ENCODE data around the gene FAM187B. TPM values are rescaled to one million over a fixed set of nuclear protein-coding genes. Genes with fewer than 3 reads are reported as not detected.

Gene FAM187B
- total and polyA plus RNA-seq, 2 donors from 2014 or later = not detected

- Histone ChIP-seq H3K9me3 (ENCODE audit: control insufficient read depth in 2 of 3, insufficient read depth in 1 of 3, low read length in 3 of 3) (no peaks in the 10 kb centered on the region), H3K27me3 (ENCODE audit: control insufficient read depth, insufficient read depth, low read length) (no peaks in the 10 kb centered on the region), H3K36me3 (ENCODE audit: control insufficient read depth in 2 of 3, insufficient read depth in 3 of 3, low read length in 3 of 3) (peaks cover 0 to 7% (median 0%) of the 10 kb centered on the region in 3 donors), H3K27ac (ENCODE audit: low read depth in 2 of 2, low read length in 2 of 2) (no peak overlapping the region), H3K4me1 (ENCODE audit: control insufficient read depth in 2 of 3, insufficient read depth in 2 of 3, low read depth in 1 of 3, low read length in 3 of 3) (peaks cover 0 to 7% (median 0%) of the 10 kb centered on the region in 3 donors), H3K4me3 (ENCODE audit: low read length in 3 of 3) (no peak overlapping the region), H3K9ac (ENCODE audit: low read length in 3 of 3) (no peak overlapping the region)
- intact Hi-C loops (cut with DNase I) = no loop called here
- TF ChIP-seq CTCF (IDR thresholded peaks at IDR 0.05; ENCODE audit: borderline replicate concordance, extremely low read depth, insufficient read depth) = no peak
- FAIRE-seq = no peak
- DNase-seq = no peak
Measured at GRCh38 chr19:35254341-35255297, 26.1 kb upstream of the FAM187B start.

GRCh38 chr19:35253316-35254286 lies 25.1 kb upstream of the FAM187B start:
- no peak overlapping the region for H3K27ac ChIP-seq (ENCODE audit: low read depth in 2 of 2, low read length in 2 of 2)
- peaks cover 0 to 7% (median 0%) of the 10 kb centered on the region in 3 donors for H3K36me3 ChIP-seq (ENCODE audit: control insufficient read depth in 2 of 3, insufficient read depth in 3 of 3, low read length in 3 of 3)
- no peak overlapping the region for H3K9ac ChIP-seq (ENCODE audit: low read length in 3 of 3)
- no peak overlapping the region for H3K4me3 ChIP-seq (ENCODE audit: low read length in 3 of 3)
- no peak for TF ChIP-seq CTCF (IDR thresholded peaks at IDR 0.05; ENCODE audit: borderline replicate concordance, extremely low read depth, insufficient read depth)
- peaks cover 0 to 7% (median 0%) of the 10 kb centered on the region in 3 donors for H3K4me1 ChIP-seq (ENCODE audit: control insufficient read depth in 2 of 3, insufficient read depth in 2 of 3, low read depth in 1 of 3, low read length in 3 of 3)
- intact Hi-C loops (cut with DNase I) = no loop called here
- H3K9me3 ChIP-seq (ENCODE audit: control insufficient read depth in 2 of 3, insufficient read depth in 1 of 3, low read length in 3 of 3) = no peaks in the 10 kb centered on the region
- H3K27me3 ChIP-seq (ENCODE audit: control insufficient read depth, insufficient read depth, low read length) = no peaks in the 10 kb centered on the region
- FAIRE-seq (no peak), DNase-seq (no peak)

GRCh38 chr19:35251456-35251855 lies 22.9 kb upstream of the FAM187B start:
- peaks cover 0 to 4% (median 0%) of the 10 kb centered on the region in 3 donors for H3K4me1 ChIP-seq (ENCODE audit: control insufficient read depth in 2 of 3, insufficient read depth in 2 of 3, low read depth in 1 of 3, low read length in 3 of 3)
- no peak for FAIRE-seq
- intact Hi-C loops (cut with DNase I) = no loop called here
- no peak for TF ChIP-seq CTCF (IDR thresholded peaks at IDR 0.05; ENCODE audit: borderline replicate concordance, extremely low read depth, insufficient read depth)
- H3K4me3 ChIP-seq (ENCODE audit: low read length in 3 of 3) = no peak overlapping the region
- H3K9me3 ChIP-seq (ENCODE audit: control insufficient read depth in 2 of 3, insufficient read depth in 1 of 3, low read length in 3 of 3) = no peaks in the 10 kb centered on the region
- no peak overlapping the region for H3K9ac ChIP-seq (ENCODE audit: low read length in 3 of 3)
- DNase-seq = no peak
- H3K27ac ChIP-seq (ENCODE audit: low read depth in 2 of 2, low read length in 2 of 2) = no peak overlapping the region
- H3K27me3 ChIP-seq (ENCODE audit: control insufficient read depth, insufficient read depth, low read length) = no peaks in the 10 kb centered on the region
- H3K36me3 ChIP-seq (ENCODE audit: control insufficient read depth in 2 of 3, insufficient read depth in 3 of 3, low read length in 3 of 3) = peaks cover 0 to 7% (median 0%) of the 10 kb centered on the region in 3 donors

Measured in kidney (tissue), 14 donors.